Spleen (tissue), 11 donors: ENCODE data around the gene PTPRT. TPM values are rescaled to one million over a fixed set of nuclear protein-coding genes. Genes with fewer than 3 reads are reported as not detected.

Experiments
- DNase-seq: peaks from one replicate; pipeline ENCODE4 v3.0.0-alpha.2; 2020
- H3K27ac ChIP-seq, 8 donors: fragments of 200-600 bp; sonication (generic) in 7 of 8; 1 replicate in 4 of 8; 2 replicates in 4 of 8; pipeline versions ENCODE4 v1.5.0 to v1.8.0; 2016 to 2021; ENCODE audit warnings: inconsistent platforms in 4 of 8, mild to moderate bottlenecking in 4 of 8, moderate library complexity in 1 of 8
- H3K27me3 ChIP-seq, 7 donors: fragments of 200-600 bp; sonication (generic) in 6 of 7; replicated peaks in 1 of 7; 1 replicate in 4 of 7; 2 replicates in 3 of 7; pipeline versions ENCODE4 v1.5.0 to v1.8.0; 2016 to 2021; ENCODE audit warnings: inconsistent platforms in 3 of 7, mild to moderate bottlenecking in 1 of 7
- H3K36me3 ChIP-seq, 6 donors: fragments of 200-600 bp; sonication (generic) in 5 of 6; 1 replicate in 4 of 6; 2 replicates in 2 of 6; pipeline versions ENCODE4 v1.5.0 to v1.8.0; 2016 to 2021; ENCODE audit warnings: inconsistent platforms in 2 of 6
- H3K4me1 ChIP-seq, 6 donors: fragments of 200-600 bp; sonication (generic) in 5 of 6; 1 replicate in 3 of 6; 2 replicates in 3 of 6; pipeline versions ENCODE4 v1.5.0 to v1.8.0; 2016 to 2021; ENCODE audit warnings: inconsistent platforms in 3 of 6
- H3K4me3 ChIP-seq, 8 donors: fragments of 200-600 bp; sonication (generic) in 7 of 8; 1 replicate in 4 of 8; 2 replicates in 4 of 8; pipeline versions ENCODE4 v1.5.0 to v1.8.0; 2016 to 2021; ENCODE audit warnings: inconsistent platforms in 4 of 8, mild to moderate bottlenecking in 4 of 8, moderate library complexity in 2 of 8
- H3K9me3 ChIP-seq, 8 donors: fragments of 200-600 bp; sonication (generic) in 7 of 8; 1 replicate in 4 of 8; 2 replicates in 4 of 8; pipeline versions ENCODE4 v1.5.0 to v1.8.0; 2016 to 2021; ENCODE audit warnings: inconsistent platforms in 4 of 8
- POLR2A ChIP-seq, 3 donors: fragments of 450-650 bp; IDR thresholded peaks; one replicate each; pipeline ENCODE4 v1.5.1; 2017; ENCODE audit warnings: antibody characterized with exemption in 3 of 3, mild to moderate bottlenecking in 1 of 3
- POLR2AphosphoS5 ChIP-seq, 3 donors: sonication (generic); formaldehyde crosslinking; IDR thresholded peaks; one replicate each; pipeline ENCODE4 v1.5.1; 2017; ENCODE audit warnings: antibody characterized with exemption in 3 of 3
- WGBS, 5 donors: extraction: QIAGEN DNeasy Blood & Tissue Kit in 3 of 5; methylation state at CpG; one replicate each; pipeline versions ENCODE4 v1.1.5 to v1.1.7; 2013 to 2018; 5-methylcytosine and 5-hydroxymethylcytosine counted together
- intact Hi-C: fragments of 100-400 bp; cut with DNase I; formaldehyde crosslinking; loops from one replicate; pipeline ENCODE4 v1.15.0; 2023; ENCODE audit warnings: low total_unique reads
- polyA plus RNA-seq, 3 donors: library from polyadenylated mRNA; stranded (reverse); fragments of 200-250 nt; gene quantifications; one replicate each; pipeline ENCODE4 v1.2.1, GENCODE V29; 2013
- total RNA-seq, 7 donors: library from RNA; depleted of rRNA in 3 of 7; stranded (reverse); fragments of >200 nt in 3 of 7; fragmentation: NEBNext Ultra II Directional in 4 of 7; extraction: Animal tissue kit (Norgen Biotek cat#: 25700) in 4 of 7; gene quantifications; one replicate each; pipeline versions ENCODE4 v1.1.0 to v1.2.1, GENCODE V29; 2016 to 2021
- TF ChIP-seq, protein P1 (sequence below), 11 experiments: fragments of 200-600 bp in 7 of 11; fragments of 450-650 bp in 4 of 11; sonication (generic) in 4 of 11; IDR thresholded peaks in 8 of 11; conservative IDR thresholded peaks in 3 of 11; 1 replicate in 7 of 11; 2 replicates in 4 of 11; pipeline versions ENCODE4 v1.4.0 to v1.8.0; 2016 to 2021; ENCODE audit warnings: antibody characterized with exemption in 11 of 11, inconsistent platforms in 4 of 11, mild to moderate bottlenecking in 1 of 11
- donor health status: healthy with polysubstance abuse.
- donor health status: DM: no; HTN: no; CAD: no; lungs with moderate emphysema.
- donor health status: DM: no; HTN: no; CAD: no.
- donor health status: Bipolar disorder and iron deficiency.
- donor health status: healthy.
- donor health status: DM: no; HTN: no; CAD: no.
- donor health status: DM: yes; HTN: yes; CAD: no.

The PTPRT gene
- total and polyA plus RNA-seq, 10 donors: 0.02 to 4.7 (median 1.2) TPM

DNA sequence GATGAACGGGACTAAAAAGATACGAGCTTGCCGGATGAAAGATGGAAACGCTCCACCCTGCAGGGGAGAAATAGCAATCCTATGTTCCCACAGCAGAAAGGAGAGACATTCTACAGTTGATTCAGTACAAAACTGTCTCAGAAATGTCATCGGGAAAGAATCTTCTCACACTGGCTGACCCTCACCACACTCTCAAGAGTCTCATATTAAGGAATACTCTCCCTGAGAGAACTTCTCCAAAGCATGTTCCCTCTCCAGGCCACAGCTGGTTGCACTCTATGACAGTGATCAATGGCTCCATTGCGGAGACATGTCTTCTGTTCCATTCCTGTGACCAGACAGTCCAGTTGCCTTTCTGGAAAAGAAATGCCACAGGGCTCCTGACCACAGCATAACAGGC is 813.6 kb downstream of the PTPRT start:
- H3K4me1 ChIP-seq: no peaks in the 10 kb centered on the region
- intact Hi-C loops: no loop called here
- H3K27ac ChIP-seq: no peak overlapping the region
- peaks cover 0 to 13% (median 0%) of the 10 kb centered on the region in 8 donors for H3K9me3 ChIP-seq
- no peaks in the 10 kb centered on the region for H3K27me3 ChIP-seq
- no peak for TF ChIP-seq POLR2A (IDR thresholded peaks at IDR 0.05)
- TF ChIP-seq, protein P1, sequence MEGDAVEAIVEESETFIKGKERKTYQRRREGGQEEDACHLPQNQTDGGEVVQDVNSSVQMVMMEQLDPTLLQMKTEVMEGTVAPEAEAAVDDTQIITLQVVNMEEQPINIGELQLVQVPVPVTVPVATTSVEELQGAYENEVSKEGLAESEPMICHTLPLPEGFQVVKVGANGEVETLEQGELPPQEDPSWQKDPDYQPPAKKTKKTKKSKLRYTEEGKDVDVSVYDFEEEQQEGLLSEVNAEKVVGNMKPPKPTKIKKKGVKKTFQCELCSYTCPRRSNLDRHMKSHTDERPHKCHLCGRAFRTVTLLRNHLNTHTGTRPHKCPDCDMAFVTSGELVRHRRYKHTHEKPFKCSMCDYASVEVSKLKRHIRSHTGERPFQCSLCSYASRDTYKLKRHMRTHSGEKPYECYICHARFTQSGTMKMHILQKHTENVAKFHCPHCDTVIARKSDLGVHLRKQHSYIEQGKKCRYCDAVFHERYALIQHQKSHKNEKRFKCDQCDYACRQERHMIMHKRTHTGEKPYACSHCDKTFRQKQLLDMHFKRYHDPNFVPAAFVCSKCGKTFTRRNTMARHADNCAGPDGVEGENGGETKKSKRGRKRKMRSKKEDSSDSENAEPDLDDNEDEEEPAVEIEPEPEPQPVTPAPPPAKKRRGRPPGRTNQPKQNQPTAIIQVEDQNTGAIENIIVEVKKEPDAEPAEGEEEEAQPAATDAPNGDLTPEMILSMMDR (IDR thresholded peaks at IDR 0.05 in 8 of 11, conservative IDR thresholded peaks at IDR 0.05 in 3 of 11): no peak
- TF ChIP-seq POLR2AphosphoS5 (IDR thresholded peaks at IDR 0.05): no peak
- H3K4me3 ChIP-seq: no peak overlapping the region
- no peak for DNase-seq
- H3K36me3 ChIP-seq: no peaks in the 10 kb centered on the region
- 79 to 92% (median 87%) methylated on average over 6 of the region's 6 CpGs for WGBS, 5 donors

DNA sequence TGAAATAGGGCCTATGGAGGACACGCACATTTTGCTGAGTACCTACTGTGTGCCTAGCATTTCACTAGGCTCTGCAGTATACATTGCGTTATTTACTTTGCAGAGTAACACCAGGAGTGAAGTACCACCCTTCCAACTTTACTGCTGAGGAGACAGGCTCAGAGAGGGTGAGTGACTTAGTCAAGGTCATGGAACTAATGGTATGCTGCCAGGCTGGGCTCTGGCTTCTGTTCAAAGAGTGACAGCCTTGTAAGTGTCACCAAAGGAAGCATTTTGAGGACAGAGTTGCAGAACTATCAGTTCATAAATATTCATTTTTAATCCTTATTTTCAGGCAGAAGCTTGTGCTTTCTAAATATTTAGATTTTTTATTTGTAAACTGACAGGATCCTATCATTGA is 816.7 kb downstream of the PTPRT start:
- Histone ChIP-seq H3K27me3 (peaks cover 0 to under 1% (median 0%) of the 10 kb centered on the region in 7 donors), H3K4me1 (no peaks in the 10 kb centered on the region), H3K9me3 (no peaks in the 10 kb centered on the region), H3K27ac (no peak overlapping the region), H3K4me3 (no peak overlapping the region), H3K36me3 (no peaks in the 10 kb centered on the region)
- 42 to 87% (median 80%) methylated on average over 2 of the region's 2 CpGs for WGBS, 5 donors
- intact Hi-C loops: no loop called here
- no peak for DNase-seq
- no peak for TF ChIP-seq POLR2AphosphoS5 (IDR thresholded peaks at IDR 0.05)
- no peak for TF ChIP-seq POLR2A (IDR thresholded peaks at IDR 0.05)
- TF ChIP-seq, protein P1 (IDR thresholded peaks at IDR 0.05 in 8 of 11, conservative IDR thresholded peaks at IDR 0.05 in 3 of 11): no peak

DNA sequence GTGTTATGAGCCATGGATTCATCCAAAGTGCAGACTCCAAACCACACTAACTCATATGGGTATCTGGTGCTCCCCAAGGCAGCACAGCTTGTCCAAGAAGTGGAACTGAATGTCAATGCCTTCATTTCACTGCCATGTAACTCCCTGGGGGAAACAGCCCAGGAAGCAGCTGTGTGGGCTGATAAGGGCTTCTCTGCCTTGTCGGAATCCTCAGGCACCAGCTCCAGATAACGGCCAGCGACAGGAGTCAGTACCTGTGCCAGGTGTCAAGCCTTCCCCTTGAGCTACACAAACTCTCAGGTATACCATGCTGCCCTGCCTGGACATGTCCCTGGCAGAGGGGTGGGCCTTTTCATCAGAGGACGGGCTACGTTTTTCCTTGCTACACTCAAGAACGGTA is 819.6 kb downstream of the PTPRT start:
- Histone ChIP-seq H3K36me3 (no peaks in the 10 kb centered on the region), H3K4me3 (no peak overlapping the region), H3K9me3 (no peaks in the 10 kb centered on the region), H3K27ac (no peak overlapping the region), H3K27me3 (peaks cover 0 to 6% (median 0%) of the 10 kb centered on the region in 7 donors), H3K4me1 (no peaks in the 10 kb centered on the region)
- TF ChIP-seq POLR2AphosphoS5 (IDR thresholded peaks at IDR 0.05): no peak
- TF ChIP-seq, protein P1 (IDR thresholded peaks at IDR 0.05 in 8 of 11, conservative IDR thresholded peaks at IDR 0.05 in 3 of 11): no peak
- TF ChIP-seq POLR2A (IDR thresholded peaks at IDR 0.05): no peak
- no peak for DNase-seq
- WGBS, 5 donors: 24 to 51% (median 28%) methylated on average over 5 to 6 of the region's 6 CpGs
- intact Hi-C loops: no loop called here

DNA sequence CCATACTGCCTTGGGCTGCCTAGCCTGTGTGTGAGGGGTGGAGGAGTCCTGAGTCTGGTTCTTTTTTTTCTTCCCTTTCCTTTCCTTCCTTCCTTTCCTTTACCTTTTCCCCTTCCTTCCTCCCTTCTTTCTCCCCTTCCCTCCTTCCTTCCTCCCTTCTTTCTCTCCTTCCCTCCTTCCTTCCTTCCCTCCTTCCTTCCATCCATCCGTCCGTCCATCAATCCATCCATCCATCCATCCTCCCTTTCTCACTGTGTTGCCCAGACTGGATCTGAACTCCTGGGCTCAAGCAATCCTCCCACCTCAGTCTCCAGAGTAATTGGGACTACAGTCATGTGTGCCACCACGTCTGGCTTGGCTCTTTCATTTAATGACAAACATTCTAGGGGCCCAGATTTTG is 820.8 kb downstream of the PTPRT start:
- intact Hi-C loops: no loop called here
- no peak overlapping the region for H3K4me3 ChIP-seq
- DNase-seq: no peak
- no peaks in the 10 kb centered on the region for H3K9me3 ChIP-seq
- H3K36me3 ChIP-seq: no peaks in the 10 kb centered on the region
- H3K27ac ChIP-seq: no peak overlapping the region
- no peaks in the 10 kb centered on the region for H3K4me1 ChIP-seq
- H3K27me3 ChIP-seq: peaks cover 0 to 6% (median 0%) of the 10 kb centered on the region in 7 donors
- TF ChIP-seq POLR2A (IDR thresholded peaks at IDR 0.05): no peak
- TF ChIP-seq, protein P1 (IDR thresholded peaks at IDR 0.05 in 8 of 11, conservative IDR thresholded peaks at IDR 0.05 in 3 of 11): no peak
- no peak for TF ChIP-seq POLR2AphosphoS5 (IDR thresholded peaks at IDR 0.05)
- WGBS, 5 donors: 61 to 75% (median 71%) methylated on average over 3 of the region's 3 CpGs
